ENCODE results near the gene TXNL1. TPM values are rescaled to one million over a fixed set of nuclear protein-coding genes. Genes with fewer than 3 reads are reported as not detected.

Gene TXNL1
- total and polyA plus RNA-seq, 2 donors (not counting 3 experiments of a cell fraction or from before 2014, with no cell fraction given), result 29.5 to 81.2 TPM

GRCh38 chr18:56569416-56569815 lies 69.0 kb downstream of the TXNL1 start:
- H3K36me3 ChIP-seq (ENCODE audit: control insufficient read depth in 2 of 2, extremely low read depth in 1 of 2, insufficient read depth in 2 of 2, low read length in 2 of 2), result no peaks in the 10 kb centered on the region
- no peak for TF ChIP-seq EZH2 (IDR thresholded peaks at IDR 0.05; ENCODE audit: borderline replicate concordance, low read depth, low read length, severe bottlenecking)
- DNase-seq (ENCODE audit: low read depth, low spot score) (no peak), FAIRE-seq (no peak)
- no peak overlapping the region for H3K9ac ChIP-seq (replicated peaks; ENCODE audit: extremely low read depth, insufficient read depth, low read length)
- POLR2A ChIA-PET, result no interaction called here
- intact Hi-C loops (cut with micrococcal nuclease), result loop anchor here (1.0 kb wide), 1 partner anchor 278 kb away; no protein-coding TSS in a partner anchor
- BruUV-seq (replicated peaks), result no TSS peak
- H3K4me3 ChIP-seq (replicated peaks in 1 of 3; ENCODE audit: insufficient read depth in 1 of 3, low read depth in 1 of 3, low read length in 3 of 3), result no peak overlapping the region
- H3K9me3 ChIP-seq (replicated peaks; ENCODE audit: control insufficient read depth, insufficient read depth, low read length), result no peaks in the 10 kb centered on the region
- dilution Hi-C loops (cut with MboI; ENCODE audit: extremely low pct_ligation_motif_present, low sequenced_read_pairs), result no loop called here
- H4K20me1 ChIP-seq (replicated peaks; ENCODE audit: control insufficient read depth, extremely low read depth, insufficient read depth, low read length), result no peaks in the 10 kb centered on the region
- H2AFZ ChIP-seq (ENCODE audit: low read depth, low read length), result no peak overlapping the region
- CTCF ChIA-PET, result interaction anchor here (1.1 to 1.7 kb wide), 4 partner anchors 8 to 1335 kb away, joined by 3 to 5 read pairs (median 4); no protein-coding TSS in a partner anchor
- no peak overlapping the region for H3K27ac ChIP-seq (ENCODE audit: insufficient read depth, low read depth, low read length)
- no peaks in the 10 kb centered on the region for H3K9me1 ChIP-seq (replicated peaks; ENCODE audit: control insufficient read depth, extremely low read depth, insufficient read depth, low read length)
- no peak overlapping the region for H3K4me2 ChIP-seq (ENCODE audit: insufficient read depth, low read length)
- H3K27me3 ChIP-seq (ENCODE audit: control insufficient read depth in 2 of 2, insufficient read depth in 2 of 2, low read length in 2 of 2), result peaks cover 0 to 3% of the 10 kb centered on the region in 2 experiments
- no peaks in the 10 kb centered on the region for H3K79me2 ChIP-seq (ENCODE audit: control insufficient read depth, insufficient read depth, low read length)
- peaks cover 3% of the 10 kb centered on the region for H3K4me1 ChIP-seq (ENCODE audit: control insufficient read depth, extremely low read depth, insufficient read depth, low read length)

- no peaks in the 10 kb centered on the region for H3K9me3 ChIP-seq (replicated peaks; ENCODE audit: control insufficient read depth, insufficient read depth, low read length)
- POLR2A ChIA-PET, result no interaction called here
- no peak overlapping the region for H3K4me2 ChIP-seq (ENCODE audit: insufficient read depth, low read length)
- FAIRE-seq (no peak), DNase-seq (ENCODE audit: low read depth, low spot score) (no peak)
- TF ChIP-seq, protein P1, sequence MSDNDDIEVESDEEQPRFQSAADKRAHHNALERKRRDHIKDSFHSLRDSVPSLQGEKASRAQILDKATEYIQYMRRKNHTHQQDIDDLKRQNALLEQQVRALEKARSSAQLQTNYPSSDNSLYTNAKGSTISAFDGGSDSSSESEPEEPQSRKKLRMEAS (IDR thresholded peaks at IDR 0.05; ENCODE audit: insufficient read depth, insufficient read length), result no peak
- no peak for TF ChIP-seq JUN (IDR thresholded peaks at IDR 0.05; ENCODE audit: borderline replicate concordance, insufficient read depth, insufficient read length, low read depth)
- TF ChIP-seq GATA2 (IDR thresholded peaks at IDR 0.05; ENCODE audit: insufficient read depth, insufficient read length, low read depth, low read length), result no peak
- TF ChIP-seq EZH2 (IDR thresholded peaks at IDR 0.05; ENCODE audit: borderline replicate concordance, low read depth, low read length, severe bottlenecking), result no peak
- TF ChIP-seq FOS (IDR thresholded peaks at IDR 0.05; ENCODE audit: borderline replicate concordance, insufficient read depth, low read length), result no peak
- TF ChIP-seq, protein P2, sequence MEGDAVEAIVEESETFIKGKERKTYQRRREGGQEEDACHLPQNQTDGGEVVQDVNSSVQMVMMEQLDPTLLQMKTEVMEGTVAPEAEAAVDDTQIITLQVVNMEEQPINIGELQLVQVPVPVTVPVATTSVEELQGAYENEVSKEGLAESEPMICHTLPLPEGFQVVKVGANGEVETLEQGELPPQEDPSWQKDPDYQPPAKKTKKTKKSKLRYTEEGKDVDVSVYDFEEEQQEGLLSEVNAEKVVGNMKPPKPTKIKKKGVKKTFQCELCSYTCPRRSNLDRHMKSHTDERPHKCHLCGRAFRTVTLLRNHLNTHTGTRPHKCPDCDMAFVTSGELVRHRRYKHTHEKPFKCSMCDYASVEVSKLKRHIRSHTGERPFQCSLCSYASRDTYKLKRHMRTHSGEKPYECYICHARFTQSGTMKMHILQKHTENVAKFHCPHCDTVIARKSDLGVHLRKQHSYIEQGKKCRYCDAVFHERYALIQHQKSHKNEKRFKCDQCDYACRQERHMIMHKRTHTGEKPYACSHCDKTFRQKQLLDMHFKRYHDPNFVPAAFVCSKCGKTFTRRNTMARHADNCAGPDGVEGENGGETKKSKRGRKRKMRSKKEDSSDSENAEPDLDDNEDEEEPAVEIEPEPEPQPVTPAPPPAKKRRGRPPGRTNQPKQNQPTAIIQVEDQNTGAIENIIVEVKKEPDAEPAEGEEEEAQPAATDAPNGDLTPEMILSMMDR (IDR thresholded peaks at IDR 0.05; ENCODE audit: extremely low read depth in 1 of 2, insufficient read depth in 1 of 2, low read depth in 1 of 2, low read length in 2 of 2), result no peak
- no peak for TF ChIP-seq POLR2A (IDR thresholded peaks at IDR 0.05; ENCODE audit: low read depth, low read length)
- TF ChIP-seq POLR2AphosphoS5 (IDR thresholded peaks at IDR 0.05; ENCODE audit: insufficient read depth, low read depth, low read length), result no peak
- no peak for TF ChIP-seq MYC (IDR thresholded peaks at IDR 0.05; ENCODE audit: low read depth, low read length)
- no peaks in the 10 kb centered on the region for H3K4me1 ChIP-seq (ENCODE audit: control insufficient read depth, extremely low read depth, insufficient read depth, low read length)
- no peak overlapping the region for H3K9ac ChIP-seq (replicated peaks; ENCODE audit: extremely low read depth, insufficient read depth, low read length)
- dilution Hi-C loops (cut with MboI; ENCODE audit: extremely low pct_ligation_motif_present, low sequenced_read_pairs) (no loop called here), intact Hi-C loops (cut with micrococcal nuclease) (loop anchor here (1.0 kb wide), 1 partner anchor 278 kb away; no protein-coding TSS in a partner anchor)
- BruUV-seq (replicated peaks), result no TSS peak
- no peaks in the 10 kb centered on the region for H4K20me1 ChIP-seq (replicated peaks; ENCODE audit: control insufficient read depth, extremely low read depth, insufficient read depth, low read length)
- H3K79me2 ChIP-seq (ENCODE audit: control insufficient read depth, insufficient read depth, low read length), result no peaks in the 10 kb centered on the region
- H3K27ac ChIP-seq (ENCODE audit: insufficient read depth, low read depth, low read length), result no peak overlapping the region
- H3K4me3 ChIP-seq (replicated peaks in 1 of 3; ENCODE audit: insufficient read depth in 1 of 3, low read depth in 1 of 3, low read length in 3 of 3), result no peak overlapping the region
- H3K36me3 ChIP-seq (ENCODE audit: control insufficient read depth in 2 of 2, extremely low read depth in 1 of 2, insufficient read depth in 2 of 2, low read length in 2 of 2), result no peaks in the 10 kb centered on the region
- H3K27me3 ChIP-seq (ENCODE audit: control insufficient read depth in 2 of 2, insufficient read depth in 2 of 2, low read length in 2 of 2), result peaks cover 0 to 3% of the 10 kb centered on the region in 2 experiments
- H2AFZ ChIP-seq (ENCODE audit: low read depth, low read length), result no peak overlapping the region
- CTCF ChIA-PET, result interaction anchor here (1.1 to 1.7 kb wide), 4 partner anchors 8 to 1335 kb away, joined by 3 to 5 read pairs (median 4); no protein-coding TSS in a partner anchor
- no peaks in the 10 kb centered on the region for H3K9me1 ChIP-seq (replicated peaks; ENCODE audit: control insufficient read depth, extremely low read depth, insufficient read depth, low read length)
These were observed 69.4 kb downstream of the TXNL1 start for GRCh38 chr18:56568986-56569385.

All from endothelial cell of umbilical vein (primary cell).